ENCODE results near the gene A1BG. TPM values are rescaled to one million over a fixed set of nuclear protein-coding genes. Genes with fewer than 3 reads are reported as not detected.
A peak's percentile ranks its signal among the peaks of the same experiment; 100 is the strongest.

The A1BG gene
- total and polyA plus RNA-seq, 2 of the 13 experiments (the other 11 are each of a cell fraction or from before 2014, with no cell fraction given): 14.7 to 41.4 TPM

DNA sequence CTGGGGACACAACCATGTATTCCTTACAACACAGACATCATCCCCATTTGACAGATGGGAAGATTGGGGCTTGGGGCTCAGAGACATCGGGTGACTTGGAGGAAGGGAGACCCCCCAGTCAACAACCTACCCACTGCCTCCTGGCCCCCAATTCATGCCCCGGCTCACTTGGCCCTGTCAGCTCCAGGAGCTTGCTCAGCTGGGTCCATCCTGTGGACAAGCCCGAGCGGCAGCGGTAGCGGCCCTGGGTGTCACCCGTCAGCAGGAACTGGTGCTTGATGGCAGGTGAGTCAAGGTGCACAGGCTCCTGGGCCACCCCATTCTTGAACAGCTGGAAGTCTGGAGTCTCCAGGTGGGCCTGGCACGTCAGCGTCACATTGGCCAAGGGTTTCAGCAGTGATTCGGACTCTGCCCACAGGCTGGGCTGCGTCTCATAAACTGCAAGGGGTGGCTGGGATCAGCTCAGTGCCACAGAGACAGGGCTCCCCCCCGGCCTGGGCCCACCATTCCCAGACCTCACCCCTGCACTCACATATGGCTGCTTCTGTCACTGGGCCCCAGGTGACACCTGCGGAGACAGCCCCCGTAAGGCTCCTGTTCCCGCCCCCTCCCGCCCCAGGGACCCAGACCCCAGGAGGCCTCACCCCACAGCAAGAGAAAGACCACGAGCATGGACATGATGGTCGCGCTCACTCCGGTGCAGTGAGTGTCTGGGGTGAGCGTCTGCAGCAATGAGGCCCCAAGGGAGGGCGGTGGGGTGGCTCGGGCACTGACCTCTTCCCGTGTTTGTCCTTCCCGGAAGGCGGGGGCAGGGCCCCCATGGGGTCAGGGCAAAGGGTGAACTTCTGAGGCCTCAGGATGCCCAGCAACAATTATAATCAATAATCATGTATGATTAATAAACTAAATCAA, at the start of gene A1BG (continued):
- TF ChIP-seq ZNF331 (CRISPR knock-in tag; IDR thresholded peaks at IDR 0.05) (no peak), MXI1 (IDR thresholded peaks at IDR 0.05; ENCODE audit: borderline replicate concordance, low read depth, low read length) (no peak), PCBP2 (optimal IDR thresholded peaks at IDR 0.05; ENCODE audit: low read depth, low read length, poor library complexity, severe bottlenecking) (no peak), CREB3 (CRISPR knock-in tag; IDR thresholded peaks at IDR 0.05) (no peak), RXRA (CRISPR knock-in tag; IDR thresholded peaks at IDR 0.05) (peak; percentile 96), TOPORS (CRISPR knock-in tag; IDR thresholded peaks at IDR 0.05) (no peak), GPN1 (CRISPR knock-in tag; IDR thresholded peaks at IDR 0.05; ENCODE audit: borderline replicate concordance) (no peak), ZNF318 (CRISPR knock-in tag; IDR thresholded peaks at IDR 0.05) (no peak), MEF2D (CRISPR knock-in tag; IDR thresholded peaks at IDR 0.05) (no peak), TERF1 (CRISPR knock-in tag; IDR thresholded peaks at IDR 0.05) (no peak), ZNF781 (CRISPR knock-in tag; IDR thresholded peaks at IDR 0.05; ENCODE audit: borderline replicate concordance, not compliant biosample characterization) (no peak), ZNF451 (CRISPR knock-in tag; IDR thresholded peaks at IDR 0.05) (no peak), FOXO1 (CRISPR knock-in tag; IDR thresholded peaks at IDR 0.05) (no peak)
- TF ChIP-seq, protein P1, sequence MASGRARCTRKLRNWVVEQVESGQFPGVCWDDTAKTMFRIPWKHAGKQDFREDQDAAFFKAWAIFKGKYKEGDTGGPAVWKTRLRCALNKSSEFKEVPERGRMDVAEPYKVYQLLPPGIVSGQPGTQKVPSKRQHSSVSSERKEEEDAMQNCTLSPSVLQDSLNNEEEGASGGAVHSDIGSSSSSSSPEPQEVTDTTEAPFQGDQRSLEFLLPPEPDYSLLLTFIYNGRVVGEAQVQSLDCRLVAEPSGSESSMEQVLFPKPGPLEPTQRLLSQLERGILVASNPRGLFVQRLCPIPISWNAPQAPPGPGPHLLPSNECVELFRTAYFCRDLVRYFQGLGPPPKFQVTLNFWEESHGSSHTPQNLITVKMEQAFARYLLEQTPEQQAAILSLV (CRISPR knock-in tag; IDR thresholded peaks at IDR 0.05; ENCODE audit: borderline replicate concordance): no peak; the same call in 1 of the 2 replicates
- TF ChIP-seq, protein P2, sequence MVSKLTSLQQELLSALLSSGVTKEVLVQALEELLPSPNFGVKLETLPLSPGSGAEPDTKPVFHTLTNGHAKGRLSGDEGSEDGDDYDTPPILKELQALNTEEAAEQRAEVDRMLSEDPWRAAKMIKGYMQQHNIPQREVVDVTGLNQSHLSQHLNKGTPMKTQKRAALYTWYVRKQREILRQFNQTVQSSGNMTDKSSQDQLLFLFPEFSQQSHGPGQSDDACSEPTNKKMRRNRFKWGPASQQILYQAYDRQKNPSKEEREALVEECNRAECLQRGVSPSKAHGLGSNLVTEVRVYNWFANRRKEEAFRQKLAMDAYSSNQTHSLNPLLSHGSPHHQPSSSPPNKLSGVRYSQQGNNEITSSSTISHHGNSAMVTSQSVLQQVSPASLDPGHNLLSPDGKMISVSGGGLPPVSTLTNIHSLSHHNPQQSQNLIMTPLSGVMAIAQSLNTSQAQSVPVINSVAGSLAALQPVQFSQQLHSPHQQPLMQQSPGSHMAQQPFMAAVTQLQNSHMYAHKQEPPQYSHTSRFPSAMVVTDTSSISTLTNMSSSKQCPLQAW (CRISPR knock-in tag; IDR thresholded peaks at IDR 0.05): no peak; the same call in none of the 2 replicates
